Measurements from ENCODE around the gene SYCP2.

SYCP2 gene

DNA sequence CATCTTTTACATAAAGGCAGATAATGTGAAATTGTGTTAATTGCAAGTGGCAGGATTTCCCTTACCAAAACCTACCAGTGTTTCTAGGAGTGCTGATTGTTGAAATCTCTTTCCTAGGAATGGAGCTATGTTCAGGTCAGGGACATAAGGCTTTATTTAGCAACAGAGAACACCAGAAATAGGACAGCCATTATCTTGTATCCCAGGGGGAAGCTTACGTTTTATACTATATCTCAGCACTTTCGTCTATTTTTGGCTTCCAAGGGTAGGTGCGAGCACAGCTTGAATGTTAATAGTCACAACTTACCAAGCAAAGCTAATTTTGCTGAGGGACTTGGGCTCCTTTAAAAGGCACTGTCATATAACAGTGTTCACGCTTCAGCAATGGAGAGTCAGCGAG is 94.0 kb downstream of the SYCP2 start:
- in situ Hi-C loops (cut with MboI; ENCODE audit: low sequenced_read_pairs) = no loop called here

DNA sequence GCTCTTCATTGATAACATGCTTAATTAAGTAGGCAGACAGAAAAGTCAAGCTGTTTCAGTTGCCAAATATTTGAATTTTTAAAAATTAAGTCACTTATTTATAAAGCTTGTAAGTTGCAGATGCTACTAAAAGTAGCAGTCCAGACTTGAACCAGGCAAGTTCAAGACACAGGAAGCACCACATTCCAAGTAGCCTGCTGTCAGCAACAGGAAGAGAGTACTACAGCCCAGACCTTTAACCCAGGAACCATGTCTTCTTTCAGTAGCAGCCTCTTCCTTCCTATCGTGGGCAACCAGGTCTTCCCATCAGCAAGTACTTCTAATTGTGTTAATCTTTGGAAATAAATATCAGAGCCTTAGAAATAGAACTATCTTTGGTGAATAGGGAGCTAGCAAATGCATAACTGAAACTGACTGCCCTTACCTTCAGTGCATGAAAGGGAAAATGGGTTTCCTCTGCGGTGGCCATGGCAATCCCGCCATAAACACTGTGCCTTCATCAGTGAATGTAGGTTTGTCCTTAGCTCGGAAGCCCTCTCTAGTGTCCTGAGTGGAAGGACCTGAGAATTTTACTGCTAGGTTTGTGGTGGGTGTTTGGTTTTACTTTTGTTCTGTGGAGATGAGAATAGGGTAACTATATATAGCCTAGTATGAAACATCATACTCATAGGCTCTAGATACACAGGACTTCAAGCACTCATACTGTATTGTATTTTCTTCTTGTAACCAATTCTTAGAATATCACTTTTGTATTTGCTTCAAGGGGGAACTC is 95.6 kb downstream of the SYCP2 start:
- in situ Hi-C loops (cut with MboI; ENCODE audit: low sequenced_read_pairs) = no loop called here

DNA sequence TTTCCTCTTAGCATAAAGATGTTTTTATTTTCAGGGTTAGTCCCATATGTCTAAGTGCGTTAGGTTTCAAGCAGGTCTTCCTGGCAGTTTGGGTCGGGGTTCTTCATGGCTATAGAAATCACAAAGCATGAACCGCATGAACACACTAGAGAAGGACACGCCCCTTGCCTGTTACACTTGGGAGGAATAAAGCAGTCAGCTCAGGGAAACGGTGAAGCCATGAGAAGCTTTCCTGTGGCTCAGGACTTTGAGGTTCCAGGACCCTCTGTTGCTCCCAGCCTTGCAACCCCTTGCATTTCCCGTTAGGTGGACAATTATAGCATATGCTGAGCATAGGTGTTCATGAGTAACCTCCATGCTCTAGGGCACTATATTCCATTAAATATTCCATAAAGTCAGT is 96.7 kb downstream of the SYCP2 start:
- in situ Hi-C loops (cut with MboI; ENCODE audit: low sequenced_read_pairs) = no loop called here

DNA sequence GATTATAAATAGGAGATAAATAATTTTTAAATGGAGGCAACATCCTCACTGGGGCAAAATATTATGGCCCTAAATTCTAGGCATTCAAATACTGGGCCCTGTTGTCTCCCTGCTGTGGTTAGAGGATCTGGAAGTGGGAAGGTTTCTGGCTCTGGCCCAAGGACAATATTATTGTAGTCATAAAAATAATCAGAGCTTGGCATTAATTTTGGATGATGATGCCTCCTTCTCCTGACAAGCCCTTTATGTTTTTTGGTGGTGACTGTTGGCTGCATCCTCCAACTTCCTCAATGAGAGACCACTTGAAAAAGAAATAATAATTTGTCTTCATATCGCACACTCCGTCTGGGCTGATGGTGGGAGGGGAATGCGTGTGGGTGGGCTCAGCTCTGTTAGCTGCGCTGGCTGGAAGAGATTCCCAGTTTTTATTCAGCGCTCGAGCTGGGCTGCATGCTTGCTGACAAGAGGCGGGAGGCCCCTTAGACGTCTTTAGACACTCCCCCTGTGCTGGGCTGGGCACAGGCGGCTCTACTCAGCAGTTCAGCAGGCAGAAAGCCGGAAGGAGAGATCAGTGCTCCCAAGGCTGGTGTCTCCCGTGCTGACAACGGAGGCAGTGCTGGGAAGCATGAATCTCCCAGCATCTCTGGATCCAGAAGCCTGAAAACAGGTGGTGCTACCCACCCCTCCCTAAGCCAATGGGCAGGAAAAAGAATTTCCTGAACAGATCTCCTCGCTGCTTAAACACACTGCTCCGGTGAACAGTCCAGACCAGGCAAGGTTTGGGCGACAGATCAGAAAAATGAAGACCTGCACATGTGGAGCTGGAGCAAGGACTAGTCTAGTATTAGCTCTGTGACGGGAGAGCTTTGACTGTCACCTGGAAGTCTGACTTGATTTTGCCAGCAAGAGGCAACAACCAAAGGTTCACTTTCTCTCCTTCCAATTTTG is 97.7 kb downstream of the SYCP2 start:
- in situ Hi-C loops (cut with MboI; ENCODE audit: low sequenced_read_pairs) = no loop called here

DNA sequence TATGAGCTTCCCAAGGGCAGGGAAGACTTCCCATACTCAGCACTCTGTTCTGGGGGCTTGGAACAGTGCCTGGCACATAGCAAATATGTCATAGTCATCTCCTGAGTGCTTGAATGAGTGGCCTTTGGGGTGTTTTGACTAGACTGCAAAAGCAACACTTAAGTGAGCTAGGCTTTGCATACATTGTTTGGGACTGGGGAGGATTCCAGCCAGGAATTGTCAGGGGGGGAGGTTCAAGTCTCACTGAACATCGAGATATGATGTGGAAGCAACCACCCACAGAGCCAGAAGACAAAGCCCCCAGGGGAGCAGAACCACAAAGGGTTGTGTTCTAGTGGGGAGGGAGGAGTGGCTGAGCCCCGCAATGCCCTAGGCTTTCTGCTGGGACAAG is 98.4 kb downstream of the SYCP2 start:
- in situ Hi-C loops (cut with MboI; ENCODE audit: low sequenced_read_pairs) = no loop called here

DNA sequence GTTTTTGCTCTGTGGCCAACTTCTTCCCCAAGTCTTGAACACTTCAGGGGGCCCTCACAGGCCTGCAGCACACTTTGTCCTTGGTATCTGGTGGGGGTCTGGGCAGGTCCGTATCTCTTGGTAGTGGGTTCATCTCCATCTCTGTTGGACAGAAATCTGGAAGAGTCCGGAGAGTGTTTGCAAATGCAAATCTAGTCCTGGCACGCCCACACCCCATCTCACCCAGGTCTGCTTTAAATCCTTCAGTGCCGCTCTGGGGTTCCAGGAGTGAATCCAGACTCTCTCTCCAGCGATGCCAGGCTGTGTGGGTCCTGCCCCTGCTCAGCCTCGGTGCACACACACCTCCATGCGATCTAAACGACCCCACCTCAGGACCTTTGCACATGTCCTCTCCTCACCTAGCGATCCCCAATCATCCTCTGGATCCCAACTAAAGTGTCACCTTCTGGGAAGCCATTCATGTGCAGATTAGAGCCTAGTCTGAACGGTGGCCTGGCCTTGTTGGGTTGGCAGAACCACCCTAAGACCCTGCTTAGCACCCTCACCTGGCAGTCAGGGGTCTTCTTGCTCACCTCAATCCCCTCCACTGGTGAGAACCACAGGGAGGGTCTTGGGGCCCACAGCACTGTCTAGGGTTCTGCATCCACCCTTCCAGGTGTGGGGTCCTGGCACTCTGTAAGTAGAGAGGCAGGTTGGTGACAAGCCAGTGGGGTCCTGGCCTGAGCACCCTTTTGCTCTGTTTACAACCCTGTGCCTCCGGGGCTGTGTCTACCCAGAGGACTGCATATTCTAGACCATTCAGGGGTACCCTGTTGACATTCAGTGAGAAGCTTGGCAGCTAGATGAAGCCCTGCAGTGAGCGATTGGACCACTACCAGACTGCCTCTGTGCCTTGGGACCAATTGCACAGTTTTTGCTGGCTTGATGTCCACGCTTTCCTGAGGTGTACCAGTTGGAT is 100.8 kb downstream of the SYCP2 start:
- in situ Hi-C loops (cut with MboI; ENCODE audit: low sequenced_read_pairs) = no loop called here

DNA sequence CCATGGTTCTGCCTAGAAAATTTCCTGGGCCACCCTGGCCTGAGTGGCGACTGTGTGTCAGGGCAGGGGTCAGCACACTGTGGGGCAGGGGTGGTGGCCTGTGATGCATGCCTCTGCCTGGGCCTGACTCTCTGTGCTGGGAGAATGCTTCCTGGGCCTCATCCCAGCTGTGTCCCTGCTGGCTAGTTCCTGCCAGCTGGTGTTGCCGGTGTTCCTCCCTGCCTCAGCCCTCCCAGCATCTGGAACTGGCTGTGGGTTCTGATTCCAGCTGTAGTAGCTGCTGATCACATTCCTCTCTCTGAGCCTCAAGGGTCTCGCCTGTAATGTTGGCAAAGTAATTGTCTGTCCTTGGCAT is 101.5 kb downstream of the SYCP2 start:
- in situ Hi-C loops (cut with MboI; ENCODE audit: low sequenced_read_pairs) = no loop called here

DNA sequence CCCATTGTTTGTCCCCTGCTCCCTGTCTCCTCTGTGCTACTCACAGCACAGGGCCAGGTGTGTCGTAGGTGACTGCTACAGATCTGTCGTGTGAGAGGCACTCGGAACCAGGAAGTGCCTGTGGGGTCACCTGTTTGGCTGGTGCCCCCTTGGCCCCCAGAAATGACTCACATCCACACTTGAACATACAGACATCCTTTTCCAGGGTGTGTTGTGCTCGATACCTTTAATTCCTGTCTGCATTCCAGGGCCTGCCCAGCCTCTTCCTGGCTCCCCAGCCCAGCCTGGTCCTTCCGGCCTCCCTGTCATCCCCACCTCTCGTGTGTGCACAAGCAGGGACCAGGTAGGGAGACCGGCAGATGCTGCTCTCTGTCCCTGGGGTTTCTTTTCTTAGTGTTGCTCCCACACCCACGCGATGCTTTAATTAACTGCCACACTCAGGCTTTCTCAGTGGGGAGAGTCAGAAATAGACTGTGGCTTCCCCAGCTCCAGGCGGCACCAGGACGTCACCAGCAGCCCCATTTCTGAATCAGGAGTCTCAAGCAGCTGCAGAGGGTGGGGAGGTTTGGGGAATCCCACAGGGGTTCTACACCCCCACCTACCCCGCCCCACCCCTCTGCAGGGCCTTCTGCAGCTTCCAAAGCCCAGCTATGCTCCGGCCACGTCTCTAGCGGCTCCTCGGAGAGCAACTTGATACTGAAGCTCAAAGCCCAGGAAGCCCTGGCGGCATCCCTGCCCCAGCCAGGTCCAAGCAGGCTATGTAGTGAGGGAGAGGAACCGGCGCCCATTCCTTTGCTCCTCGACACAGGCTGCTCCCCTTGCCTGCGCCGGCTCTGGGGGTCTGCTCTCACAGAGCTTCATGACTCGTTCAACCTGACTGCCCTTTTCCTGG is 102.2 kb downstream of the SYCP2 start:
- in situ Hi-C loops (cut with MboI; ENCODE audit: low sequenced_read_pairs) = no loop called here

DNA sequence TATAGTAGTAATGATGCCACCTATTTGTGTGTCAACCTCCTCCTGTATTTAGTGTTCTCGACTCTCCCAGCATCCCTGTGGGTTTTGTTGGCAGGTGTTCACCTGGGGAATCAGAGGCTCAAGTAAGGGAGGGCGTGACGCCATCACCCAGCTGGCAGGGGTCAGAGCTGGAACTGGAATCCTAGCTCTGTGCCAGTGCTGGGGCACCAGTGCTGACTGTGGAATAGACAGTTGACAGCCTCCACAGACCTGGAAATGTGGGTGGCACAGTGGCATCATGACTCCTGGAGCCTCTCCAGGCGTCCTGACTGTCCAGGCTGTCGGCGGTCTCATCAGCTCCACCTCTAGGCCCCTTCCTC is 102.8 kb downstream of the SYCP2 start:
- in situ Hi-C loops (cut with MboI; ENCODE audit: low sequenced_read_pairs) = no loop called here

DNA sequence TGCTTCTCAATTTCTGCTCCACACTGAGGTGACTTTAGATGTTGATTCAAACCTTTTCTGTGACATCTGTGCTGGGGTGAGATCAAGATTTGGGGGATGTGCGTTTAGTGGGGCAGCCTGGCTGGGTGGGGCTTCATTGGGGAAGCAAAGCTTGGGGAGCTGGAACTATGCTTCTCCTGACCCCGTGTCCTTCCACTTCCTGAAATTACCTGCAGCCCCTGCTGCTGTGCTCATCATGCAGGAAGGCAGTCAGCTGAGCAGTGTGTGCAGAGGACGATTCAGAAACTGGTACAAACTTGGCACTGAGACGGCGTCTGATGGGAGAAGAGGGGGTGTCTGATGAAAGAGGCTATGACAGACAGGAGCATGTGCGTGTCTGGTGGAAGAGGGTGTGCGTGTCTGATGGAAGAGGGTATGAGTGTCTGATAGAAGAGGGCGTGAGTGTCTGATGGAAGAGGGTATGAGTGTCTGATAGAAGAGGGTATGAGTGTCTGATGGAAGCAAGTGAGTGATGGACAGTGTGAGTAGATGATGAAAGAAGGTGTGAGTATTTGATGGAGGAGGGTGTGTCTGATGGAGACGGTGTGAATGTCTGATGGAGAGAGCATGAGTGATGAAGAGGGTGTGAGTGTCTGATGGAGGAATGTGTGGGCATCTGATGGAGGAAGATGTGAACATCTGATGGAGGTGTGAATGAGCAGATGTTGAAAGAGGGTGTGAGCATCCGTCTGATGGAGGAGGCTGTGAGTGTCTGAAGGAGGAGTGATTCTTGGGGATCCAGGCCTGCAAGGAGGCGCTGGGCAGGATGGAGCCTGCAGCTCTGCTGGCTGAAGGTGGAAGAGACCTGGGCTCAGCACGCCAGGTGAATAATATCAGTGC is 103.4 kb downstream of the SYCP2 start:
- in situ Hi-C loops (cut with MboI; ENCODE audit: low sequenced_read_pairs) = no loop called here

DNA sequence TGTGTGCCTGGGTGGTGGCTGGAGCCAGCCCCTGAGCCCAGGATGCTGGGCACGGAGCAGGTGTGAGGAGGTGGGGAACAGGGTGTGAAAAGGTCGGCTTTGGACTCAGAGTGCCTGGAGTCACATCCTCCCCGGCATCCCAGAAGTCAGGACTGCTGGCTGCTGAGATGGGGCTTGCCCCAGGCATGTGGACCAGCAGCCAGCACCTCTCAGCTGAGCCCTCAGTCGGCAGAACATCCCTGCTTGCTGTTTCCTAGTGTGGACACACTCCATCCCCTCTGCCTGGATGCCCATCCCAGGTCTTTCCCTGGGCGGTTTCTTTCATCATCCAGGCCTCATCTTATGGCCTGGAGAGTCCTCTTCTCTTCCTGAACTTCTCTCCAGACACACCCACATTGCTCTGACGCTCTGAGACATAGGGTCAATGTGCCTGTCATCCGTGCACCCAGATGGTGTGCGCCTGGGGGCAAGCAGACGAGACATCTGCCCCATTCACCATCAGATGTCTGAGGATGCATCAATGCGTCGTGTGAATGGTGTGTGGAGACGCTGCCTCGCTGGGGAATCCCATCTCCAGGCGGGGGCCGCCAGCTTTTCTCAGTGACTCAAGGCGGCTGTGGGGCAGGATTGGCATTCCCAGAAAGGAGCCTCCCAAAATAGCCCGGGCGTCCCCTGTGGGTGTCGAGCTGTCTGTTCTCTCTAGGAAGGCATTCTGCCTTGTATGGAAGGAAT is 104.2 kb downstream of the SYCP2 start:
- in situ Hi-C loops (cut with MboI; ENCODE audit: low sequenced_read_pairs) = no loop called here

DNA sequence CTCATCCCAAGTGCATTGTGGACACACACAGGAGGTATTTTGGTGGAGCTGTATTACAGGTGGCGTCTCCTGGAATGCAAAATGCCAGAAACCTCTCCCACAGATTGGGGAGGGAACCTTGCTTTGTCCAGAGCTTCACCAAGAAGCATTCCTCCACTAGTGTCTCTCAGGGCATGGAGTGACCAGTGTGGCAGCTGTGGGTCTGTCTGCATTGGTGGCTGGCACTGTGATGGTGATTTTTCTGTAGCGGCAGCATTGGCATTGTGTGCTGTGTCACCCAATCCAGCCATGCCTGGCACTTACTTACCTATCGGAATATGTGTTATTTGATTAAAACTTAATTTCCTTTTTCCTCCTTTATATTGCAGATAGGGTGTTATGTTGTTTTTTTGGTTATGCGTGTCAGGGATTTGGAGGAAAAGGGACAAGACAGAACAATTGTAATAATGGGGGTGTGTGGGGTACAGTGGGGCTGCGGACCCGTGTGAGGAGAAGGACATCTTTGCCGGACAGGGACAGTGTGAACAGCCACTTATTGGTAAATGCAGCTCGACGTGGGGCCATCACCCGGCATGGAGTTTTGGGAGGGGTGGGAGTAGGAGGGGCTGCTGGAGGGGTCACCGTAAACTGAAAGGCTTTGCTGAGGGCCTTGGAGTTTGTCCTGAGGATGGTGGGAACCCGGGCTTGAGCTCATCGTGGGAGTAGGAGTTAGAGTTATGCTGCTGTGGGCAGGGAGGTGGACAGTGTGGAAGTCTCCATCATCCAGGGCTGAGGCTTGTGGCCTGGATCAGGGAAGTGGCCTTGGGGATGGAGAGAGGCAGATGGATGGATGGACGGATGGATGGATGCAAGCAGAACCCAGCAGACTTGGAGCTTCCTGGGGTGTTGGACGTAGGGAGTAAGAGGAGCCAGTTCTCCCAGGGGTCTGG is 105.0 kb downstream of the SYCP2 start:
- in situ Hi-C loops (cut with MboI; ENCODE audit: low sequenced_read_pairs) = no loop called here

DNA sequence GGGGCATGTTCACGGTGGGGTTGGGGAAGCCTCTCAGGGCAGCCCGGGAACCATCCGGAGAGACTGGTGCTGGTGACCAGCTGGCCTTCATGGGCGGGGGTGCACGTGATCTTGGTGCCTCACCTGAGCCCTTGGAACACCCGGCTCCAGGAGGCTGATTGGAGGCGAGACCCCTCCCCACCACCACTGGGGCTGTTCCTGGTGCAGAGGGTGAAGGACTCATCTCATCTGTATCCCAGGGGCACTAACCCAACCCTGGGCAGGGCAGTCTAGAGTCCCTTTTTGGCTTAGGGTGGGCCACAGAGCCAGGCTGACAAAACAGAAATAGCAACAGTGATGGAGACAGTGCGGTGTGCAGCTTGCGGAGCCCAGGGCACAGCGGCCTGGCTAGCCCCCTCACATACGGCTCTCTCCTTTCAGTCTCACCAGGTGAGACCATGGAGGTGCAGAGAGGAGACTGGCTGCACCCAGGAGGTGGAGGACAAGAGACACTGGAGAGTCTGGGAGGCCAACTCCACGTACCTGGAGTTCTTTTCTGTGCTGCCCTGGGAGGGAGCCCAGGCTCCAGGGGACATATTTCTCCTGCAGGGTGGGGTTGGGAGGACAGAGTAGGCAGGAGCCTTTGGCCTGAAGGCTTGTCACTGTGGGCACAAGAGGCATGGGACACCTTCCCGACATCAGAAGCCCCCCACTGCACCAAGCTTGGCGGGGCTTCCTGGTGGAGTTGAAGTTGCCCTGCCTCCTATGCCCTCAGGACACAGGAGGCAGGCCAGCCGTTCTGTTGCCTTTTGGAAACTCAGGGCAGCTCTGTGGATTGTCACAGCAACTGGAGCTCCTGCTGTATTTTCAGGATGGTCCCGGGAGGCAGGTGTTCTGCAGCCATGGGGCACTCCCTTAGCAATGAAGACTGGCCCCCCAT is 106.0 kb downstream of the SYCP2 start:
- in situ Hi-C loops (cut with MboI; ENCODE audit: low sequenced_read_pairs) = no loop called here

DNA sequence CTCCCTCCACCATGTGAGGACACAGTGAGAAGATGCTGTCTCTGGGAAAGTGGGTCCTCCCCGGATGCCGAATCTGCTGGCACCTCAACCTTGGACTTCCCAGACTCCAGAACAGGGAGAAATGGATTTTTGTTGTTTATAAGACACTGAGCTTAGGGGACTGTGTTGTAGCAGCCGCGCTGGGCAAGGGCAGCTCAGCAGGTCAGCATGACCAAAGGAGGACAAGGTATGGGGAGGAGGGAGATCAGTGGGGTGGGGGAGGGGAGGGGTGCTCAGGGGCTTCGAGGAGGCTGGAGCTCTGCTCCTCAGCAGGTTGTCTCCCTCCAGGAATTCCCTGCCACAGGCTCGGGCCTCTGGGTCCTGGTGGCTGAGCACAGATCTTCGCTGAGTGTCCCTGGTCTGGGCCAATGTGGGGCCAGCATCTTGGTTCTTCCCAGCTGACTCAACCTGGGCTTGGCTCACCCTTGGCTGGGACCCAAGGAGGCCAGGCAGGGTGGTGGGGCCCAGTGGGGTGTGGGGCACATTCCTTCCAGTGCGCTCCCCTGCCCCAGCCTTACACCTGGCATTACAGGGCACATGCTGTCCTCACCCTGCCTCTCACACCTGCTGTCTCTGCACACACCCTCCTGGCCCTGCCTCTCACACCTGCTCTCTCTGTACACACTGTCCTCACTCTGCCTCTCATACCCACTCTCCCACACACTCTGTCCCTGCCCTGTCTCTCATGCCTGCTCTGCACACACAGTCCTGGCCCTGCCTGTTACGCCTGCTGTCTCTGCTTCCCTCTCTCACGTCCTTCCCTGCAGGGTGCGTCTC is 107.3 kb downstream of the SYCP2 start:
- in situ Hi-C loops (cut with MboI; ENCODE audit: low sequenced_read_pairs) = no loop called here

DNA sequence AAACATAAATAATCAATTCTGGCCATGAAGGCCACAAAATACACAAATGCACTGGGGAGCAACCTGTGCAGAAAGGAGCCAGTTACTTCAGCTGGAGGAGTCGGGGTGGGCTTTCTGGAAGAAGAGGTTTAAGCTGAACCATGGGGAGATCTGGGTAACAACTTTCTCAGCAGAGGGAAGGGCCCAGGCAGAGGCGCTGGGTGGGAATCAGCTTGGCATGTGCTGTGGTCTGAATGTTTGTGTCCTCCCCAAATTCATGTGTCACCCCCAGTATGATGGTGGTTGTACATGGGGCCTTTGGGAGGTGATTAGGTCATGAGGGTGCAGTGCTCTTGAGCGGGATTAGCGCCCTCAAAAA is 107.9 kb downstream of the SYCP2 start:
- in situ Hi-C loops (cut with MboI; ENCODE audit: low sequenced_read_pairs) = no loop called here
